OCI-LY3 (cell line): Measurements from ENCODE around the gene VWA3A.

Experiments used
- EZH2phosphoT487 ChIP-seq: fragments of 200-600 bp; shearing (Covaris generic); IDR thresholded peaks from 2 replicates; pipeline ENCODE4 v1.6.1; 2018; ENCODE audit warnings: antibody characterized with exemption, mixed run types, low read depth
- TF ChIP-seq, protein P1 (sequence below): fragments of 200-600, 300-600 bp; sonication (generic); IDR thresholded peaks from 2 replicates; pipeline ENCODE4 v1.5.1; 2014; ENCODE audit warnings: antibody characterized with exemption, low read length, low read depth

- TF ChIP-seq, protein P1, sequence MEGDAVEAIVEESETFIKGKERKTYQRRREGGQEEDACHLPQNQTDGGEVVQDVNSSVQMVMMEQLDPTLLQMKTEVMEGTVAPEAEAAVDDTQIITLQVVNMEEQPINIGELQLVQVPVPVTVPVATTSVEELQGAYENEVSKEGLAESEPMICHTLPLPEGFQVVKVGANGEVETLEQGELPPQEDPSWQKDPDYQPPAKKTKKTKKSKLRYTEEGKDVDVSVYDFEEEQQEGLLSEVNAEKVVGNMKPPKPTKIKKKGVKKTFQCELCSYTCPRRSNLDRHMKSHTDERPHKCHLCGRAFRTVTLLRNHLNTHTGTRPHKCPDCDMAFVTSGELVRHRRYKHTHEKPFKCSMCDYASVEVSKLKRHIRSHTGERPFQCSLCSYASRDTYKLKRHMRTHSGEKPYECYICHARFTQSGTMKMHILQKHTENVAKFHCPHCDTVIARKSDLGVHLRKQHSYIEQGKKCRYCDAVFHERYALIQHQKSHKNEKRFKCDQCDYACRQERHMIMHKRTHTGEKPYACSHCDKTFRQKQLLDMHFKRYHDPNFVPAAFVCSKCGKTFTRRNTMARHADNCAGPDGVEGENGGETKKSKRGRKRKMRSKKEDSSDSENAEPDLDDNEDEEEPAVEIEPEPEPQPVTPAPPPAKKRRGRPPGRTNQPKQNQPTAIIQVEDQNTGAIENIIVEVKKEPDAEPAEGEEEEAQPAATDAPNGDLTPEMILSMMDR, result no peak
- no peak for TF ChIP-seq EZH2phosphoT487
Measured at GRCh38 chr16:22181843-22182242, 89.5 kb downstream of the VWA3A start.
